ENCODE results near the gene PLSCR1.

GRCh38 chr3:146530609-146531008 lies 13.8 kb downstream of the PLSCR1 start:
- no peak for TF ChIP-seq CTCF (conservative IDR thresholded peaks at IDR 0.05 in 1 of 2, IDR thresholded peaks at IDR 0.05 in 1 of 2; ENCODE audit: extremely low read depth in 1 of 2, insufficient read depth in 1 of 2, low read depth in 1 of 2, low read length in 2 of 2)
- TF ChIP-seq EZH2 (IDR thresholded peaks at IDR 0.05; ENCODE audit: borderline replicate concordance, low read length): no peak
